ENCODE measurements around the gene ATP6V0D1.
"Not testable (repeated sequence)": the region's sequence is repeated elsewhere in the genome, so short reads cannot be mapped to it uniquely, and the experiment has no call there.

Gene ATP6V0D1

GRCh38 chr16:67517155-67517445 is 36.1 kb upstream of the ATP6V0D1 start:
- no peak for DNase-seq (ENCODE audit: low spot score)
- peaks cover 18% of the 10 kb centered on the region for H3K4me1 Mint-ChIP-seq (ENCODE audit: low read depth)
- no peak overlapping the region for H3K4me3 Mint-ChIP-seq
- H3K27me3 Mint-ChIP-seq (ENCODE audit: low read depth) = no peaks in the 10 kb centered on the region
- no peak overlapping the region for H3K27ac Mint-ChIP-seq
- no peaks in the 10 kb centered on the region for H3K9me3 Mint-ChIP-seq
- no peaks in the 10 kb centered on the region for H3K36me3 Mint-ChIP-seq (ENCODE audit: low read depth)

GRCh38 chr16:67516296-67517154 is 35.6 kb upstream of the ATP6V0D1 start:
- peaks cover 17% of the 10 kb centered on the region for H3K4me1 Mint-ChIP-seq (ENCODE audit: low read depth)
- DNase-seq (ENCODE audit: low spot score) = no peak
- no peak overlapping the region for H3K4me3 Mint-ChIP-seq
- no peaks in the 10 kb centered on the region for H3K36me3 Mint-ChIP-seq (ENCODE audit: low read depth)
- no peak overlapping the region for H3K27ac Mint-ChIP-seq
- H3K27me3 Mint-ChIP-seq (ENCODE audit: low read depth) = no peaks in the 10 kb centered on the region
- no peaks in the 10 kb centered on the region for H3K9me3 Mint-ChIP-seq

DNA sequence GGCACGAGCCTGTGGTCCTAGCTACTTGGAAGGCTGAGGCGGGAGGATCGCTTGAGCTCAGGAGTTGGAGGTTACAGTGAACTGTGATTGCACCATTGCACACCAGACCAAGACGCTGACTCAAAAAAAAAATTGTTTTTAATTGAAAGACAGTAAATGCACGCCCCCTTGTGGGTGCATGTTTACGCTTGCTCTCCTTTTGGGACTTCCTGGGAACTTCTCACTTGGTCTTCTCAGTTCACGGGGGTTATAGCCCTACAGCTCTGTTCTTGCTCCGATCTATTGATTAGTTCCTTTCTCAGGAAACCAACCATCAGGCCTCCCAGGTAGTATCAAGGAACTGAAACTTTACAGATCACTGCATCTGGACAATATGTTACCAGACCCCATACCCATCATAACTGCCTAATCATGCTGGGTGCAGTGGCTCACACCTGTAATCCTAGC is 33.4 kb upstream of the ATP6V0D1 start:
- no peak overlapping the region for H3K4me3 Mint-ChIP-seq
- peaks cover 7% of the 10 kb centered on the region for H3K4me1 Mint-ChIP-seq (ENCODE audit: low read depth)
- H3K9me3 Mint-ChIP-seq = no peaks in the 10 kb centered on the region
- DNase-seq (ENCODE audit: low spot score) = peak; percentile 69
- H3K27me3 Mint-ChIP-seq (ENCODE audit: low read depth) = no peaks in the 10 kb centered on the region
- peak overlapping the region; percentile 65 for H3K27ac Mint-ChIP-seq
- no peaks in the 10 kb centered on the region for H3K36me3 Mint-ChIP-seq (ENCODE audit: low read depth)

DNA sequence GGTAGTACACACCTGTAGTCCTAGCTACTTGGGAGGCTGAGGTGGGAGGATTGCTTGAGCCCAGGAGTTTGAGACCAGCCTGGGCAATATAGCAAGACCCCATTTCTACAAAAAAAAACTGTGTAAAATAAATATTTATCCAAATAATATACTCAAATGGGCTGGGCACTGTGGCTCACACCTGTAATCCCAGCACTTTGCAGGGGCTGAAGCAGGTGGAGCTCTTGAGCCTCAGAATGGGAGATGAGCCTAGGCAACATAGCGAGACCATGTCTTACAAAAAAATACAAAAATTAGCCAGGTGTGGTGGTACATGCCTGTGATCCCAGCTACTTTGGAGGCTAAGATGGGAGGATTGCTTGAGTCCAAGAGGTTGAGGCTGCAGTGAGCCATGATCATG is 32.9 kb upstream of the ATP6V0D1 start:
- not testable (repeated sequence) for H3K4me1 Mint-ChIP-seq (ENCODE audit: low read depth); H3K4me3 Mint-ChIP-seq; H3K27me3 Mint-ChIP-seq (ENCODE audit: low read depth); H3K27ac Mint-ChIP-seq; H3K36me3 Mint-ChIP-seq (ENCODE audit: low read depth); H3K9me3 Mint-ChIP-seq; DNase-seq (ENCODE audit: low spot score)

GRCh38 chr16:67509016-67509415 is 28.1 kb upstream of the ATP6V0D1 start:
- Mint-ChIP-seq H3K4me3 (no peak overlapping the region), H3K27ac (no peak overlapping the region), H3K4me1 (ENCODE audit: low read depth) (peaks cover 25% of the 10 kb centered on the region), H3K27me3 (ENCODE audit: low read depth) (no peaks in the 10 kb centered on the region), H3K36me3 (ENCODE audit: low read depth) (peaks cover 13% of the 10 kb centered on the region), H3K9me3 (no peaks in the 10 kb centered on the region)
- DNase-seq (ENCODE audit: low spot score) = no peak

DNA sequence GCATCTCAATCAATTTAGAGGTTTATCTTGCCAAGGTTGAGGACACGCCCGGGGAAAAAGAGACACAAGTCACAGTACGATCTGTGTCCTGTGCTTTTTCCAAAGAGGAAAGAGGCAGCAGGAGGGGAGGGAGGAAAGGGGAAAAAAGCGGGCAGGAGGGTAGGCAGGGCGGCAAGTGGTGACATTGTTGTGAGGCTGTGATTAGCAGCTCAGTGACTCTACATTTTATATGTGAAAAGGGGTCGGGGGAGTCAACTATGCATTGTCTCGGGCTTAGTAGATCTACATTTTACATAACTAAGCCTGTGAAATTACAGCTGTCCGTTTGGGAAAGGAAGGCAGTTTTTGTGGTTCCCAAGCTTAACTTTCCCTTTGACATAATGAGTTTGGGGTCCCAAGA is 25.5 kb upstream of the ATP6V0D1 start:
- Mint-ChIP-seq H3K36me3 (ENCODE audit: low read depth) (peaks cover 20% of the 10 kb centered on the region), H3K9me3 (no peaks in the 10 kb centered on the region), H3K27ac (peak overlapping the region; percentile 45), H3K4me1 (ENCODE audit: low read depth) (peaks cover 34% of the 10 kb centered on the region), H3K4me3 (no peak overlapping the region), H3K27me3 (ENCODE audit: low read depth) (no peaks in the 10 kb centered on the region)
- DNase-seq (ENCODE audit: low spot score) = no peak

GRCh38 chr16:67504031-67505021 is 23.4 kb upstream of the ATP6V0D1 start:
- DNase-seq (ENCODE audit: low spot score) = peak; percentile 54
- Mint-ChIP-seq H3K4me1 (ENCODE audit: low read depth) (peaks cover 34% of the 10 kb centered on the region), H3K9me3 (no peaks in the 10 kb centered on the region), H3K27ac (peak overlapping the region; percentile 95), H3K27me3 (ENCODE audit: low read depth) (no peaks in the 10 kb centered on the region), H3K4me3 (peak overlapping the region; percentile 59), H3K36me3 (ENCODE audit: low read depth) (peaks cover 26% of the 10 kb centered on the region)

GRCh38 chr16:67499106-67499505 is 18.1 kb upstream of the ATP6V0D1 start:
- no peaks in the 10 kb centered on the region for H3K9me3 Mint-ChIP-seq
- DNase-seq (ENCODE audit: low spot score) = no peak
- H3K4me1 Mint-ChIP-seq (ENCODE audit: low read depth) = peaks cover 11% of the 10 kb centered on the region
- no peaks in the 10 kb centered on the region for H3K27me3 Mint-ChIP-seq (ENCODE audit: low read depth)
- peaks cover 15% of the 10 kb centered on the region for H3K36me3 Mint-ChIP-seq (ENCODE audit: low read depth)
- no peak overlapping the region for H3K4me3 Mint-ChIP-seq
- H3K27ac Mint-ChIP-seq = no peak overlapping the region

DNA sequence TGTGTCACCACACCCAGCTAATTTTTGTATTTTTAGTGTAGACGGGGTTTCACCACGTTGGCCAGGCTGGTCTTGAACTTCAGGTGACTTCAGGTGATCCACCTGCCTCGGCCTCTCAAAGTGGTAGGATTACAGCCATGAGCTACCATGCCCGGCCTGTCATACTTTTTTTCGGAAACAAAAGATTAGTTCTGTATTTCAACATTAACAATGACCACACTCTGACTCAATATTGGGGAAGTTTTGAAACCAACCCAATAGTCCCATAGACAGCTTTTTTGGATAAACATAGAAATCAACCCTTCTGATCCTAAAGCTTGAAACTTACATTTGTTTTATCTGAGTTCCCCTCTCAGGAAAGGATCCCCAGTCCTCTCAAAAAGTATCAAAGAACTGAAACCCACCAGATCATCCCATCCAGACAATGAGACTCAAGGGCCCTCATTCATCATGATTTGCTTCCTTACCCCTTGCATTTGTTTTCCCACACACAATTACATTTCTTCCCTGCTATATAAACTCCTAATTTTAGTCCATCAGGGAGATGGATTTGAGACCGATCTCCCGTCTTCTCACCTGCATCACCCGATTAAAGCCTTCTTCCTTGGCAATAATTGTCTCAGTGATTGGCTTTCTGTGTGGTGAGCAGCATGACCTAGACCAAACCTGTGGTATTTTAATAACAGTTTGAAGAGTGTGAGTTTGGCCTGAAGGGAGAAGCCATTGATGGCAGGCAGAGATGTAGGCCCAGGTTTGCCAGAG is 9.6 kb upstream of the ATP6V0D1 start:
- DNase-seq (ENCODE audit: low spot score) = no peak
- H3K9me3 Mint-ChIP-seq = no peaks in the 10 kb centered on the region
- H3K27ac Mint-ChIP-seq = peak overlapping the region; percentile 57
- H3K27me3 Mint-ChIP-seq (ENCODE audit: low read depth) = no peaks in the 10 kb centered on the region
- peaks cover 14% of the 10 kb centered on the region for H3K36me3 Mint-ChIP-seq (ENCODE audit: low read depth)
- H3K4me3 Mint-ChIP-seq = no peak overlapping the region
- H3K4me1 Mint-ChIP-seq (ENCODE audit: low read depth) = peaks cover 3% of the 10 kb centered on the region

DNA sequence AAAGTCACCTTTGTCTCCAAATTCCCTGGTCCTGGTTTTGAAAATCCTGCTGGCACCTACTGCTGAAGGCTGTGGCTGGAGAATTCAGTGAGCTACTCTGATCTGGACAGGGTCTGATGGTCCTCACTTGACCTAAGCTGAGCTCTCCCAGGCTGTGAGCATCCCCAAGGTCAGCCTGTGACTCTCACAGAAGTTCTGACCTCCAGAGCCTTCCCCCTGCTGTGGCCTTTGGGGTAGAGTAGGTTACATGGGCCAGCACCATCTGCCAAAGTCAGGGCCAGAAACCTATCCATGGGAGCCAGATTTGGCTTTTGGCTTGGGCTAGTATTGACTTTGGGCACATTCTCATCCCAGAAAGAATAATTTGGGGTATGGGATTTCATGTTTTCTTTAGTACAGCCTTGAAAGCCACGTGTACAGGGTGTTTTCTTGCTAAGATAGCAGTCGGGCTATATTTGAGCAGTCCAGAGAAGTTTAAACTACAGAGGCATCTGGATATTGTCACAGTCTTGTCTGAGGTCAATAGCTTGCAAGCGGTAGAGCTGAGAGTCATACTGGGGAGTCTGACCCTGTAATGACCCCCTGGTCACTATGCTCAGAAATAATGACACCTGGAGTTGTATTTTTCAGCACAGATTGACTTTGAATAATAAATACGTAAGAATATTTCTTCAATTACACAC is 8.6 kb upstream of the ATP6V0D1 start:
- peaks cover 18% of the 10 kb centered on the region for H3K36me3 Mint-ChIP-seq (ENCODE audit: low read depth)
- no peaks in the 10 kb centered on the region for H3K9me3 Mint-ChIP-seq
- H3K27ac Mint-ChIP-seq = no peak overlapping the region
- peaks cover 3% of the 10 kb centered on the region for H3K4me1 Mint-ChIP-seq (ENCODE audit: low read depth)
- no peak for DNase-seq (ENCODE audit: low spot score)
- no peak overlapping the region for H3K4me3 Mint-ChIP-seq
- no peaks in the 10 kb centered on the region for H3K27me3 Mint-ChIP-seq (ENCODE audit: low read depth)

DNA sequence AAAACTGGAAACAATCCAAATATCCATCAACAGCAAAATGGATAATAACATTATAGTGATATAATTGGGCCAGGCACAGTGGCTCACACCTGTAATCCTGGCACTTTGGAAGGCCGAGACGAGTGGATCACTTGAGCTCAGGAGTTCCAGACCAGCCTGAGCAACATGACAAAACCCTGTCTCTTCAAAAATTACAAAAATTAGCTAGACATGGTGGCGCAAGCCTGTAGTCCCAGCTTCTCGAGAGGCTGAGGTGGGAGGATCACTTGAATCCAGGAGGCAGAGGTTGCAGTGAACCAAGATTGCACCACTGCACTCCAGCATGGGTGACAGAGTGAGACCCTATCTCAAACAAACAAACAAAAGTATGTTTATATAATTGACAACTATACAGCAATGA is 6.6 kb upstream of the ATP6V0D1 start:
- not testable (repeated sequence) for H3K9me3 Mint-ChIP-seq; DNase-seq (ENCODE audit: low spot score); H3K4me3 Mint-ChIP-seq; H3K27me3 Mint-ChIP-seq (ENCODE audit: low read depth); H3K27ac Mint-ChIP-seq
- Mint-ChIP-seq H3K36me3 (ENCODE audit: low read depth) (peaks cover 18% of the 10 kb centered on the region), H3K4me1 (ENCODE audit: low read depth) (peaks cover 11% of the 10 kb centered on the region)

GRCh38 chr16:67486805-67487204 is 5.8 kb upstream of the ATP6V0D1 start:
- Mint-ChIP-seq H3K4me1 (ENCODE audit: low read depth) (peaks cover 15% of the 10 kb centered on the region), H3K4me3 (no peak overlapping the region), H3K27me3 (ENCODE audit: low read depth) (no peaks in the 10 kb centered on the region), H3K36me3 (ENCODE audit: low read depth) (peaks cover 20% of the 10 kb centered on the region), H3K27ac (no peak overlapping the region), H3K9me3 (no peaks in the 10 kb centered on the region)
- no peak for DNase-seq (ENCODE audit: low spot score)

Measured in T-helper 2 cell treated with Interferon-gamma antibody and Interleukin-4, amounts not matched to agents 5 μg/mL and 100 μg/mL, for 36 hours (primary cell).